Activated naive CD4-positive, alpha-beta T cell treated with anti-CD3 and anti-CD28 coated beads, Interleukin-2, amount 50 U/mL, for 24 hours (primary cell): ENCODE data around the gene STAT4.

Experiments
- H3K27ac Mint-ChIP-seq: one replicate; pipeline ENCODE4 v1.8.0; 2021; ENCODE audit warnings: mild to moderate bottlenecking, mixed read lengths
- H3K27me3 Mint-ChIP-seq: one replicate; pipeline ENCODE4 v1.8.0; 2021; ENCODE audit warnings: mixed read lengths
- H3K36me3 Mint-ChIP-seq: one replicate; pipeline ENCODE4 v1.8.0; 2021; ENCODE audit warnings: mixed read lengths
- H3K4me1 Mint-ChIP-seq: one replicate; pipeline ENCODE4 v1.8.0; 2021; ENCODE audit warnings: mixed read lengths
- H3K4me3 Mint-ChIP-seq: one replicate; pipeline ENCODE4 v1.8.0; 2021; ENCODE audit warnings: mild to moderate bottlenecking, mixed read lengths
- H3K9me3 Mint-ChIP-seq: one replicate; pipeline ENCODE4 v1.8.0; 2021; ENCODE audit warnings: mixed read lengths

Gene STAT4

DNA sequence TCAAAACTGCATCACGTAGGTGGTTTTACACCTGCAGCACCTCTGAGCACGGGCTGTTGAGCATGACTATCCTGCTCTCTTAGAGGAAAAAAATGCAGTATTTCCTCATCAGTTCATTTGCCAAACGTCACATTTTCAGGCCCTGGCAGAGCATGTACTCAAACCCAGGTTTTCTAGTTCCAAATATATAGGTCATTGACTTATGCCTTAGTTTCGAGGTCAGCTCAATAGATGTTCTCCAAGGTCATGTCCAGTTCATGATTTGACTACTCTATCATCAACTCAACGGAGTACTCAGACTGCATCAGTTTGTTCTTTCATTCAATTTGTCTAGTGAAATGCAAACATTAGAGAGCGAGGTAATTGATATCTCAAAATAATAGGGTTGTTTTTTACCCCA is 97.5 kb downstream of the STAT4 start:
- H3K4me1 Mint-ChIP-seq, result peaks cover 24% of the 10 kb centered on the region

DNA sequence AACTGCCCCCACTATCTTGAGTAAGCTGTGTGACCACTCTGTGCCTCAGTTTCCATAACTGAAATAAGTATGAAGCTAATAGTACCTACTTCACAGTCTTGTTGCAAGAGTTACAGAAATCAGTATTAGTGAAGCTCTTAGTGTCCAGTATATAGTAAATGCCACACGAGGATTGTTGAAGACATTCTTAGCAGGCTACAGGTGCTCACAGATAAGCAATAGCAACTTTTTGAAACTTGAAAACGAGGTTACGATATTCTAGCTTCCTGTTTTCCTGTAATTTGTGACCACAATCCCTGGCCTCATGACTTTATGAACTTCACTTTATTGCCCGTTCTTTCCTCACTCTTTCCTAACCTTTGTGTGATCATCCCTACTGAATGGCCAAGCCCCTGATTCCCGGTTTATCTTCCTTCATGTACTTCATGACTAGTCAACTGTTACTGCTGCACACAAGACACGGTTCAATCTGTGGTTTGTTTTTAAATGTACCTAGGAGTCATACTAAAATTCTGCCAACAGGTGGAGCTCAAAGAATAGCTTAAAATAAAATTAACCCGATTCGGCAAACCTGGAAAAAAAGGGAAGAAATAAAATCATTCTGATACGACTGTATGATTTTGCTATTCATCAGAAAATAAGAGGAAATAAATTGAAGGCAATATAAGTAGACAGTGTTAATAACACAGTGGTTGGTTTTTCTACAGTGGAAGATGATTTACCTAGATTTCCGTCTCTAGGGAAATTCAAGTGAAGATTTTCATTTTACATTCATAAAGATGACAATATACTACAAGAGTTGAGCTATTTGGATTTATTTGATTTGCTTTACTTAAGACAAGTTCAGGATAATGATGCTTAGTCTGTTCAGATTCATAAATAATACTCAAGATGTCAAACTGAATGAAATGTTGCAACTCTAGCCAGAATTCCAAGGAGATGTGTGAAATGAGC is 98.7 kb downstream of the STAT4 start:
- Mint-ChIP-seq H3K4me3 (no peak overlapping the region), H3K9me3 (no peaks in the 10 kb centered on the region), H3K27ac (no peak overlapping the region), H3K4me1 (peaks cover 21% of the 10 kb centered on the region), H3K36me3 (peaks cover 7% of the 10 kb centered on the region), H3K27me3 (no peaks in the 10 kb centered on the region)

More for the DNA sequence above, 97.5 kb downstream of the STAT4 start:
- H3K27ac Mint-ChIP-seq, result peak overlapping the region; percentile 24
- no peaks in the 10 kb centered on the region for H3K9me3 Mint-ChIP-seq
- H3K27me3 Mint-ChIP-seq, result no peaks in the 10 kb centered on the region
- no peak overlapping the region for H3K4me3 Mint-ChIP-seq
- H3K36me3 Mint-ChIP-seq, result peaks cover 6% of the 10 kb centered on the region

DNA sequence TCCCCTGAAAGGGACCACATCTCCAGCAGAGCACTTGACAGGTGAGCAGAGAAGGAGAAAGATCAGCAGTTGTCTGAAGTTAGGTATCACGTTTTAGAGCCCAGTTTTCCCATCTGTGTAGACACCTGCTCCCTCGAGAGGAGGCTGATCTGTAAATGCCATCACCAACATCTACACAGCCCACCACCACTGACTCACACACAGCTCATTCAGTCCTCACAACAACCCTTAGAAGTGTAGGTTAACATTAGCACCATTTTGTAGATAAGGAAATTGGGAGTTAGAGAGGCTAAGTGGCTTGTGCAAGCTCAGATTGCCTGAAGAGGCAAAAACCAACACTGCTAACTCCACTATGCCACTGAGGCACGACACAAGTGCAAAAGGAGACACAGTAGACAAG is 99.6 kb downstream of the STAT4 start:
- Mint-ChIP-seq H3K36me3 (peaks cover 5% of the 10 kb centered on the region), H3K9me3 (no peaks in the 10 kb centered on the region), H3K4me3 (no peak overlapping the region), H3K4me1 (peaks cover 13% of the 10 kb centered on the region), H3K27ac (no peak overlapping the region), H3K27me3 (no peaks in the 10 kb centered on the region)

DNA sequence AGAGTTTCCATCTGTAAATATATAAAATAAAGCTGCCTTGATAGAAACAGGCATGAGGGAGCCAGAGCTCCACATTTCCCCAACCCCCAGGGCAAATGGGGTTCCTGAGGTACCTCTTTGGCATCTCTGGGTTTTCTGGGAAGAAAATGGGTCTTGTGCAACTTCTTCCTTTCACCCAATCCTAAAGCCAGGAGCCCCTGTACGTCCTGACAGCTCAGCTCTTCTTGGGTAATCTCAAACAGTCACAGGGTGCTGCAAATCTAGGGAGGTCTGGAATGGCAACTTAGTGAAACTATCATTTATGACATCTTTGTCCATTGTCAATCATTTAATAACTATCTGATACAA is 100.2 kb downstream of the STAT4 start:
- H3K4me3 Mint-ChIP-seq, result peak overlapping the region; percentile 5
- H3K27ac Mint-ChIP-seq, result peak overlapping the region; percentile 13
- H3K9me3 Mint-ChIP-seq, result no peaks in the 10 kb centered on the region
- peaks cover 7% of the 10 kb centered on the region for H3K4me1 Mint-ChIP-seq
- H3K36me3 Mint-ChIP-seq, result peaks cover 7% of the 10 kb centered on the region
- H3K27me3 Mint-ChIP-seq, result no peaks in the 10 kb centered on the region

DNA sequence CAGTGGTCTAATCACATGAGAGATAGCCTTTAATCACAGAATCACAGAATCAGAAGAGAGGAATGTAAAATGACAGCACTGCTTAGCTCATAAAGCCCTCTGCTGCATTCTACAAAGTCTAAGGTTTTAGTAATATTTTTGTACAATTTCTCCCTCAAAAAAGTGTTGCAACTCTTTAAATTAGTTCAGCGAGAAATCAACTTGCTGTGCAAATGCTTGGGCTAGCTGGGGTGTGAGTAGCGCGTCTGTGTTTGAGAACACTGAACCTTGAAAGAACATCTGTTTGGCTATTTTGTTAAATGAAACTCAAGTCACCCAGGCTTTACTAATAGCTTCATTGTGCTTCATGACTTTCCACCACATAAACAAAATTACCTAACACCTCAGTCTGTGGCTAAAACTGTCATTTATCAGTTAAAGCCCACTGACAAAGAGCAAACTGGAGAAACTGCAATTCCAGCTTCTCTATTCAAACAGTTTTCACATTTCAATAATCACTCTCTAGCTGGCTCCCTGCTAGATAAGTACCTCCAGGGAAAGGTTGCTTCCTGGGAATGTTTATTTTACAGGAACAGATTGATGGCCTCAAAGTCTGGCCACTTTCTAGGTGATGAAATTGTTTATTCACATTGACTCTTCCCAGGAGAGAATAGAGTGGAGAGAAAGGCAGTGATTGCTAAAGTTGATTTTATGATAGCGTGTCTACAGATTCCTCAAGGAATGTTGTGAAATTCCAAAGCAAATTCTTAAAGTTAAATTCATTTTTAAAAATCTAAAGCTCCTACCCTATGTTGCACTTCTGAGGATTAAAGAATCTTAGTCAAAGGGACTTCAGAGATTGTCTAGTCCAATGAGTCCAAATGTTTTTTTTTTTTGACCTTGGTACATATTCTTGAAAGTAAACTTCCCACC is 100.8 kb downstream of the STAT4 start:
- Mint-ChIP-seq H3K4me3 (no peak overlapping the region), H3K27me3 (no peaks in the 10 kb centered on the region), H3K9me3 (no peaks in the 10 kb centered on the region), H3K36me3 (peaks cover 12% of the 10 kb centered on the region), H3K4me1 (peaks cover 6% of the 10 kb centered on the region), H3K27ac (peak overlapping the region; percentile 6)

DNA sequence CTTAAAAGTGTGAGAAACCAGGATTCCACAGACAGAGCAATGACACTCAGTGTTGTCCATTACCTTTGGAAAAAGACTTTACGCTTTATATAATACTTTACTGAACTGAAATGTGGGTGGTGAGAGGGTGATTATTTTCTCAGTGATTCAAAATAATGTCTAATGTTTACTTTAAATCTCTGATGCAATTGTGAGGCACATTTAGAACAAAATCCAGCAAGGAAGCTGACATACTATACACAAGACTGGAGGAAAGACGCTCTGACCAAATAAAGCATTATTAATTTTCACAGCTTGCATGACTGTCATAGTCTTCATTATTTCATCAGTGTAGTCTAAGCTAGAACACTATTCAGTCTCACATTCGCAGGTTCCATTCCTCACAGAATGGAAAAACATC is 102.7 kb downstream of the STAT4 start:
- H3K27ac Mint-ChIP-seq, result no peak overlapping the region
- no peaks in the 10 kb centered on the region for H3K9me3 Mint-ChIP-seq
- peaks cover 19% of the 10 kb centered on the region for H3K36me3 Mint-ChIP-seq
- no peak overlapping the region for H3K4me3 Mint-ChIP-seq
- H3K27me3 Mint-ChIP-seq, result no peaks in the 10 kb centered on the region
- H3K4me1 Mint-ChIP-seq, result peaks cover 6% of the 10 kb centered on the region

DNA sequence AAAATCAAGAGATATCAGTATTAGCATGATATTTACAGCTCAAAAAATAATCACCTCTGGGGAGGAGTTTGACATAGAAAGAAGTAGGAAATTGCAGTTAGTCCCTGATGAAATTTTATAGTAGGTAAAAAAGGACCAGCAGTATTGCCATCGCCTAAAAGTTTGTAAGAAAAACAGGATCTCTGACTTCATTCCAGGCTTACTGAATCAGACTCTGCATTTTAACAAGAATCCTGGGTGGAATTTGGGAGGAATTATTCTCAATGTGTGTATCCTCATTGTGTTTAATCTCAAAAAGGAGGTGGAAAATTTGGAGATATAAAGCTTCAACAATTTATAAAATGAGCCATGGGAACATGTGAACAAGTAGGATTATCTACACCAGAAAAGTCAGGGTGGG is 105.7 kb downstream of the STAT4 start:
- no peaks in the 10 kb centered on the region for H3K9me3 Mint-ChIP-seq
- no peak overlapping the region for H3K27ac Mint-ChIP-seq
- peaks cover 19% of the 10 kb centered on the region for H3K36me3 Mint-ChIP-seq
- H3K4me3 Mint-ChIP-seq, result no peak overlapping the region
- peaks cover 16% of the 10 kb centered on the region for H3K4me1 Mint-ChIP-seq
- no peaks in the 10 kb centered on the region for H3K27me3 Mint-ChIP-seq

DNA sequence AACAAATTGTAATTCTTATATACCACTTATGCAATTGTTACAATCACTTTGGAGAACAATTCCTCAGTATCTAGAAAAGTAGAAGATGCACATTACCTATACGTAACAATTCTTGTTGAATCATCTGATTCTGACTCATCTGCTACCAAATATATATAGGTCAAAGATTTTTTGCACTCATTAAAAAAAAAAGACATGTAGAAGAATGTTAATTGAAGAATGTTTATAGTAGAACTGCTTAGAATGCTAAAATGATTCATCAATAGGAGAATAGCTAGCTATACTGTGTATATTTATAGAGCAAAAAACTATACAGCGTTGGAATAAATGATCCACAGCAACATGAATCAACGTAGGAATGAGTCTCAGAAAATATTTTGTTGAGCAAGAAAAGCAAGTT is 107.4 kb downstream of the STAT4 start:
- peaks cover 30% of the 10 kb centered on the region for H3K4me1 Mint-ChIP-seq
- H3K9me3 Mint-ChIP-seq, result no peaks in the 10 kb centered on the region
- H3K36me3 Mint-ChIP-seq, result peaks cover 22% of the 10 kb centered on the region
- no peaks in the 10 kb centered on the region for H3K27me3 Mint-ChIP-seq
- H3K27ac Mint-ChIP-seq, result no peak overlapping the region
- H3K4me3 Mint-ChIP-seq, result no peak overlapping the region

DNA sequence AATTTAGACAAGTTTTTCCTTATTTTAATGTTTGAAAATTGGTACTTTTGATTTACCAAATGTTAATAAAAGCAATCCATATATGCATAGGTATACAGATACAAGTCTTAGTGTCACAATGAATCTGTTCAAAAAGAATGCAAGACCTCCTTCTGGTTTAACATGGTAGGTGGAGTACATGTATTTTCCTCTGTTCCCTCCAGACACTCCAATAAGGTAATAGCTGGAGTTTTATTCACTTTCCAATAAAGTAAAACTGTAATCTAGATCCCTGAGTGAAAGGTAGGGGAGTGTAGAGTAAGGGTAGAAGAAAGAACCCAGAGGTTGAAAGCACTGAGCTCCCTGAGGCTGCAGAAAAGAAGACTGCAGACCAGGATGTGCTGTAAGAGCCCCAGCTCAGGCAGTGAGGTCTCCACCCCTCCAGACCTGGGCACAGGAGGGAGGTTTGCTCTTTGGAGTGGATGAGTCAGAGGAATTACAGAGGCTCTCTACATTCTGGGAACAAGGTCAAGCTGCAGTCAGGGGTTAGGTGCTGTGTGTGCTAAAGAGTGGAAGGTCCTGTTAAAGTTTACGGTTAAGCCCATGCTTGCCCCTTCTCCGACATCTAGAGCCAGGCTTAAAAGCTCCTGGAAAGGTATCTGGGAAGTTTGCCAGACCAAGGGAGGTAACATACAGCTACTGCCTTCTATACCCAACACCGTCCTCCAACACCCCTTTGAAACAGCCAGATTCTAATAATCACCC is 109.2 kb downstream of the STAT4 start:
- Mint-ChIP-seq H3K27me3 (no peaks in the 10 kb centered on the region), H3K27ac (peak overlapping the region; percentile 43), H3K9me3 (no peaks in the 10 kb centered on the region), H3K4me3 (no peak overlapping the region), H3K4me1 (peaks cover 43% of the 10 kb centered on the region), H3K36me3 (peaks cover 33% of the 10 kb centered on the region)

DNA sequence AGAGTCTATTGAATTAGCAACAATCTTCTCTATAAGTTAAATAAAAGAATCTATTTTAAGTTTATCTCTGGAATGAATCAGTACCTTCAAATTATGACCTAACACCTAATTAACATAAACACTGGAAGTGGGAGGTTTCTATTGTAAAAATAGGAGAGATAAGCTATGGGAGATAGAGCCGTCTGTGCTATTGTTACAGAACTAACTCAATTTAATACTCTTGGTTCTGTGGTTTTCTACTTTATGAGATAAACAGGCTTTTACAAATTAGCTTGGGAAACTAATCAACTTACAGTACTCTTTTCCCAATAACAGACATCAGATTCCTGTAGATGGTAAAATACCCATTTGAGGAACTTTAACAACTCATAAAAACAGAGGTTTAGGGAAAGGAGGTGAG is 111.2 kb downstream of the STAT4 start:
- peak overlapping the region; percentile 41 for H3K27ac Mint-ChIP-seq
- peaks cover 43% of the 10 kb centered on the region for H3K4me1 Mint-ChIP-seq
- no peaks in the 10 kb centered on the region for H3K9me3 Mint-ChIP-seq
- H3K4me3 Mint-ChIP-seq, result no peak overlapping the region
- H3K36me3 Mint-ChIP-seq, result peaks cover 26% of the 10 kb centered on the region
- no peaks in the 10 kb centered on the region for H3K27me3 Mint-ChIP-seq

DNA sequence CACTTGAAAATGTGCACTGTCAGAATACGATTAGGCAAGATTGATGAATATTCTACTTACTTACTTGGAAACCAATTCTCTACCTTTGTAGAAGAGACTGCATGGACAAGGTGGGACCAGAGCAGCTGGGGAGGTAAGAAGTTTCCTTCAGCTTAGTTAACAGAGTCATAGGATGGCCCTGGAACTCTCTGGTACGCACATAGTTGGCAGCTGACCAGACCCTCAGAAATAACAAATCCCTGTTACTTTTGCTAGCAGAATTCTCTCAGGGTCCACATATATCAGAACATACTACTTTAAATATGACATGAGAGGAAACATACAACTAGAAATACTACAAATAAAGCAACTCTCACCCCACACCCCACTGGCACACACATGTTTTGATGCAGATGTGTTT is 112.1 kb downstream of the STAT4 start:
- H3K36me3 Mint-ChIP-seq, result peaks cover 19% of the 10 kb centered on the region
- peak overlapping the region; percentile 74 for H3K27ac Mint-ChIP-seq
- H3K4me3 Mint-ChIP-seq, result peak overlapping the region; percentile 3
- H3K9me3 Mint-ChIP-seq, result no peaks in the 10 kb centered on the region
- H3K27me3 Mint-ChIP-seq, result no peaks in the 10 kb centered on the region
- H3K4me1 Mint-ChIP-seq, result peaks cover 43% of the 10 kb centered on the region

DNA sequence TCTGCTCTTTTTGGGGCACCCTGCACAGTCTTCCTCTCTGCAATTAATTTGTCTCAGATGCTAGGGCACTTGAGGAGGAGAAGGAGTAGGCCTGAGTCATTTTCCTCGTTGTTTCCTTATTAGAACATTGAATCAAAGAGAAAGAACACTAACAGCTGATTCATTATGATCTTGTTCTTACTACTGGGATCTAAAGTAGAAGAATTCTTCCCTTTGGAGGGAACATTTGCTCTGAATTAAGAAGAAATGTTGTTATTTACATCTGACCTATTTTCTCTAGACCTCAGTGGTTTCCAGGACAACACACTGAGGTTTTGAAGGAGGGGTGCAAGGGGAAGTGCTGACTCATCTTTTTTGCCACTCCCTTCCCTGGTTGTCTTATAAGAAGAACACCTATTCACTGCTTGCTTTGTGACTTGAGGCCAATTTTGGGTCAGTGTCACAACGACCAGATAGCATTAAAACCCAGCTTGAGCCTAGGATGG is 112.5 kb downstream of the STAT4 start:
- peak overlapping the region; percentile 74 for H3K27ac Mint-ChIP-seq
- peaks cover 21% of the 10 kb centered on the region for H3K36me3 Mint-ChIP-seq

DNA sequence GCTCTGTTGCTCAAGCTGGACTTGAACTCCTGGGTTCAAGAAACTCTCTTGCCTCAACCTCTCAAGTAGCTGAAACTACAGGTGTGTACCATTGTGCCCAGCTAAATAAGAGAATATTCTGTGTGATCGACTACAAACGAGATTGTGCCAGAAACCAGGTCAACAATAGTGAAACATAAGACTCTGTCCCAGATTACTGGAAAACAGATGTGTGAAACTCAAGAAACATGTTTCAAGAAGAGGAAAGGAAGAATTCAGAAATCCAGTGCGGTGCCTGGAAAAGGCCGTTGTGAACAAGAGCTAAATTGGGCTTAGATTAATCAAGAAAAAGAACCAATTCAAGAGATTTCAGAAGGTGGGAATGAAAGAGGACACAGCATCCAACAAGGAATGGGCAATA is 113.4 kb downstream of the STAT4 start:
- no peaks in the 10 kb centered on the region for H3K27me3 Mint-ChIP-seq
- H3K4me3 Mint-ChIP-seq, result no peak overlapping the region
- peaks cover 36% of the 10 kb centered on the region for H3K4me1 Mint-ChIP-seq
- peak overlapping the region; percentile 92 for H3K27ac Mint-ChIP-seq
- no peaks in the 10 kb centered on the region for H3K9me3 Mint-ChIP-seq
- peaks cover 24% of the 10 kb centered on the region for H3K36me3 Mint-ChIP-seq

More for the DNA sequence above, 112.5 kb downstream of the STAT4 start:
- peak overlapping the region; percentile 3 for H3K4me3 Mint-ChIP-seq
- H3K27me3 Mint-ChIP-seq, result no peaks in the 10 kb centered on the region
- H3K4me1 Mint-ChIP-seq, result peaks cover 40% of the 10 kb centered on the region
- no peaks in the 10 kb centered on the region for H3K9me3 Mint-ChIP-seq

DNA sequence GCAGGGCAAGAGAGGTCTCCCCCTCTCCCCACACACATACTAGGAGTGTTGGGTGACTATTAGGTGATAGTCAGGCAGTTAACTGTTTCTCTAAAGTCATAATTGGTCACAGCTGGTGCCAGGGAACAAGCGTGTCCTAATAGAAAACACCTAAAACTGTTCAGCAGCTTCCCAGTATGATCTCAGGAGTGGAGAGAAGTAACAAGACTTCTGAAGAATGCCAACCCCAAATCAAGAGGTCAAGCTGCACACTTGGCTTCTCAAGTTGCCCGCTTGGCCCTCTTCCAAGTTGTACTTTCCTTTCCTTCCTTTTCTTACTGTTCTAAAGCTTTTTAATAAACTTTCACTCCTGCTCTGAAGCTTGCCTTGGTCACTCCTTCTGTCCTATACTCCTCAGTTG is 114.4 kb downstream of the STAT4 start:
- H3K4me3 Mint-ChIP-seq, result no peak overlapping the region
- H3K27ac Mint-ChIP-seq, result peak overlapping the region; percentile 60
- H3K36me3 Mint-ChIP-seq, result peaks cover 24% of the 10 kb centered on the region
- no peaks in the 10 kb centered on the region for H3K9me3 Mint-ChIP-seq
- no peaks in the 10 kb centered on the region for H3K27me3 Mint-ChIP-seq
- peaks cover 29% of the 10 kb centered on the region for H3K4me1 Mint-ChIP-seq
